K562 (cell line): ENCODE measurements around the gene PUSL1. TPM values are rescaled to one million over a fixed set of nuclear protein-coding genes. Genes with fewer than 3 reads are reported as not detected.

Experiments
- BCLAF1 ChIP-seq, 2 experiments: fragments of 450-650 bp in 1 of 2; IDR thresholded peaks; 2 replicates each; pipeline ENCODE4 v1.6.1; 2011 to 2017; ENCODE audit warnings: low read depth in 2 of 2, antibody characterized with exemption in 1 of 2, borderline replicate concordance in 1 of 2, low read length in 1 of 2, mild to moderate bottlenecking in 1 of 2, mixed read lengths in 1 of 2; ENCODE audit not compliant: control insufficient read depth in 1 of 2
- CBX8 ChIP-seq: fragments of 200-600 bp; sonication (generic); IDR thresholded peaks from 2 replicates; pipeline ENCODE4 v1.6.1; 2012; ENCODE audit warnings: borderline replicate concordance, mixed run types, low read depth, mild to moderate bottlenecking, moderate library complexity, mixed read lengths, low read length, control low read depth, inconsistent platforms; ENCODE audit not compliant: poor library complexity, severe bottlenecking; ENCODE audit errors: extremely low read depth
- DDX20 ChIP-seq: fragments of 450-650 bp; IDR thresholded peaks from 2 replicates; pipeline ENCODE4 v1.6.1; 2016; ENCODE audit warnings: missing genetic modification characterization, low read depth, mild to moderate bottlenecking, missing compliant biosample characterization, moderate library complexity
- HINFP ChIP-seq: fragments of 450-650 bp; conservative IDR thresholded peaks from 2 replicates; pipeline ENCODE4 v1.6.1; 2016; ENCODE audit warnings: missing genetic modification characterization, low read depth, mild to moderate bottlenecking, control low read depth, missing compliant biosample characterization
- HNRNPUL1 ChIP-seq: fragments of 200-400 bp; formaldehyde crosslinking; IDR thresholded peaks from 2 replicates; pipeline ENCODE4 v1.6.1; 2017; ENCODE audit warnings: low read length
- JUND ChIP-seq, 2 experiments: IDR thresholded peaks; 2 replicates in 1 of 2; 3 replicates in 1 of 2; pipeline ENCODE4 v1.6.1; 2011; ENCODE audit warnings: borderline replicate concordance in 2 of 2, low read depth in 2 of 2, low read length in 2 of 2, improper control_type of control experiment in 1 of 2, missing biosample characterization in 1 of 2, missing genetic modification characterization in 1 of 2, missing genetic modification reagents in 1 of 2
- MAZ ChIP-seq, 2 experiments: fragments of 450-650 bp in 1 of 2; sonication (generic) in 1 of 2; formaldehyde crosslinking; IDR thresholded peaks in 1 of 2; conservative IDR thresholded peaks in 1 of 2; 2 replicates each; pipeline versions ENCODE4 v1.4.0 to v1.5.0; 2020; ENCODE audit warnings: mild to moderate bottlenecking in 1 of 2, missing genetic modification reagents in 1 of 2
- TFAP4 ChIP-seq: sonication (generic); formaldehyde crosslinking; IDR thresholded peaks from 2 replicates; pipeline ENCODE4 v1.8.0; 2022; ENCODE audit warnings: missing genetic modification reagents, mild to moderate bottlenecking, moderate library complexity, borderline replicate concordance
- THAP12 ChIP-seq: fragments of 250-450 bp; sonication (Bioruptor Pico); IDR thresholded peaks from 2 replicates; pipeline ENCODE4 v1.9.0; 2021; ENCODE audit warnings: mild to moderate bottlenecking, inconsistent platforms
- ZBTB12 ChIP-seq: fragments of 250-450 bp; sonication (Bioruptor Pico); IDR thresholded peaks from 2 replicates; pipeline ENCODE4 v1.4.0; 2020
- ZNF512 ChIP-seq: IDR thresholded peaks from 2 replicates; pipeline ENCODE4 v1.6.1; 2016; ENCODE audit warnings: missing genetic modification characterization, missing compliant biosample characterization
- ZNF764 ChIP-seq: fragments of 250-450 bp; sonication (Bioruptor Pico); IDR thresholded peaks from 2 replicates; pipeline ENCODE4 v1.4.0; 2020; ENCODE audit warnings: low read depth, mild to moderate bottlenecking, moderate library complexity
- polyA plus RNA-seq, 8 experiments: library from polyadenylated mRNA; depleted of rRNA in 4 of 8; stranded (reverse) in 5 of 8; unstranded in 3 of 8; fragments of >200 nt; fragmentation: Nextera tagmentation in 2 of 8; fragmentation: Illumina TruSeq in 1 of 8; extraction: Ambion mirVana in 2 of 8; extraction: Trizol in 1 of 8; gene quantifications; 2 replicates each; pipeline versions ENCODE4 v1.2.1 to v1.2.3, GENCODE V29; 2011 to 2014; ENCODE audit warnings: inconsistent platforms in 1 of 8, missing spikeins in 1 of 8
- total RNA-seq, 7 experiments: library from RNA; depleted of rRNA in 6 of 7; stranded (reverse); fragments of >200 nt in 6 of 7; fragmentation: Illumina TruSeq in 2 of 7; extraction: Trizol in 2 of 7; gene quantifications; 2 replicates each; pipeline versions ENCODE4 v1.2.1 to v1.2.3, GENCODE V29; 2011 to 2021; ENCODE audit warnings: low replicate concordance in 1 of 7

PUSL1 gene
- total and polyA plus RNA-seq, 9 of the 15 experiments (the other 6 are each of a cell fraction or from before 2014, with no cell fraction given): 0.62 to 86.9 (median 13.6) TPM

- TF ChIP-seq THAP12 (CRISPR knock-in tag) (peak; percentile 91), TFAP4 (CRISPR knock-in tag) (peak; percentile 53; the same call in 1 of the 2 replicates), CBX8 (no peak), JUND (IDR thresholded peaks at IDR 0.05; ENCODE audit: borderline replicate concordance, low read depth, low read length) (0 out of 2 replicates have a peak, but pooled peaks have one; percentile 2), JUND (tag; IDR thresholded peaks at IDR 0.05; ENCODE audit: borderline replicate concordance, low read depth, low read length) (no peak), HINFP (tag) (no peak), ZBTB12 (peak; percentile 57; the same call in 1 of the 2 replicates), ZNF512 (tag) (no peak), BCLAF1 (IDR thresholded peaks at IDR 0.05; ENCODE audit: borderline replicate concordance in 1 of 2, control insufficient read depth in 1 of 2, low read depth in 2 of 2, low read length in 1 of 2) (no peak), DDX20 (tag) (no peak), ZNF764 (CRISPR knock-in tag) (no peak), MAZ (CRISPR knock-in tag; conservative IDR thresholded peaks at IDR 0.05 in 1 of 2, IDR thresholded peaks at IDR 0.05 in 1 of 2) (peak; percentile 79 to 93), HNRNPUL1 (no peak)
These were observed 41.0 kb downstream of the PUSL1 start, which contains the start of gene DVL1 (continued) for GRCh38 chr1:1349256-1350012.
